NCI-H1092 (cell line): ENCODE measurements around the gene UBXN10.

Source experiments
- DNase-seq: peaks from one replicate; lab custom pipeline; 2025; lab: John Stamatoyannopoulos, UW

Gene UBXN10, protein sequence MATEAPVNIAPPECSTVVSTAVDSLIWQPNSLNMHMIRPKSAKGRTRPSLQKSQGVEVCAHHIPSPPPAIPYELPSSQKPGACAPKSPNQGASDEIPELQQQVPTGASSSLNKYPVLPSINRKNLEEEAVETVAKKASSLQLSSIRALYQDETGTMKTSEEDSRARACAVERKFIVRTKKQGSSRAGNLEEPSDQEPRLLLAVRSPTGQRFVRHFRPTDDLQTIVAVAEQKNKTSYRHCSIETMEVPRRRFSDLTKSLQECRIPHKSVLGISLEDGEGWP

DNA sequence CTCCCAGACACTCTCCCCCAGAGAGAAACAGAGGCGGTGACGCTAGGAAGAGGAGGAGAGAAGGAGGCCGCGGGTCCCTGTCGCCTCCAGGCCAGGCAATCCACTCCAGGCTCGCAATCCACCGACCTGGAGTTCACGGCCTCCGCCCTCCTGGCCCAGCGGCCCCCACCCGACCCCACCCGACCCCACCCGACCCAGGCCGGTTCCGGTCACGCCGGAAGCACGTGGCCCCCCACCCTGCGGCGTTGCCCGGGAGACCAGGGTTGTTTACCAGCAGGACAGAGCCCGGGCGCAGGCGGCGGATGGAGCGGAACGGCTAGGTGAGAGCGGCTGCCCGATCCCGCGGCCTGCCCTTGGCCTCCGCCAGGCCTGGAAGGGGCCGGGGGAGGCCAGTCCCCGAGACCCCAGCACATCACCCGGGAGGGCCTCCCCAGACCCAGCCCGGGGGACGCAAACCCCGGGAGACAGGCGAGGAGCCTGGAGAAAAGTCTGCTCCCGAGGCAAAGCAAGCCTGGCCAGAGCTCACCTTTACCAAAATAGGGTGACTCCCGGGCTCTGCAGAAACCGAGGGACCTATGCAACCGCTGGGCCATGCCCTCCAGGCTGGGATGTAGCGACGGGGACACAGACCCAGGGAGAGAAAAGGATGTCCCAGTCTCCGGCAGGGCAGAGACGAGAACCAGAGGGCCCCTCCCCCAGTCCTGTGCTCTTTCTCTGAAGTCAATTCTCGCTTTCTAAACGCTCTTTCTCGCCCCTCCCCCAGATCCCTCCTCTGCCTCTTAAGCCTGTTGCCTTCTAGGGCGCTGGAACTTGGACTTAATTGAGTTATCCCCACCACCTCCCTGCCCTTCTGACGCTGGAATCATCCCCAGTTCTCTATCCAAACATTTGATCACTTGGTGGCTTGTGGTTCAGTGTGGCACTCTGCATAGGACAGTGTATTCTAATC is at the start of gene UBXN10, which contains the start of gene PLA2G2C:
Gene UBXN10 (plus strand): TSS at position 263 of the 949 bp plus-strand sequence. CDS start 4,466 bp downstream, outside the sequence.
Gene PLA2G2C (minus strand): TSS at position 685 of the 949 bp plus-strand sequence. CDS start 9,155 bp downstream, outside the sequence.
- peak; percentile 24 for DNase-seq

DNA sequence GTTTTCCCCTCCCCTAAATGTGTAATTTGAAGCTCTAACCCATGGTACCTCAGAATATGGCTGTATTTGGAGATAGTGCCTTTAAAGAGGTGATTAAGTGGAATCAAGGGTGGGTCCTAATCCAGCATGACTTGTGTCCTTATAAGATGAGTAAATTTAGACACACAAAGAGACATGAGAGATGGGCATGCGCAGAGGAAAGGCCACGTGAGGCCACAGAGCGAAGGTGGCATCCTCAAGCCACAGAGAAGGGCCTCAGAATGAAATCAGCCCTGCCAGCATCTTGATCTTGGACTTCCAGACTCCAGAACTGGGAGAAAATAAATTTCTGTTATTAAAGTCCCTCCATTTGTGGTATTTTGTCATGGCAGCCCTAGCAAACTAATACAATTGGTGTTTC is 49.6 kb upstream of the UBXN10 start:
- no peak for DNase-seq

DNA sequence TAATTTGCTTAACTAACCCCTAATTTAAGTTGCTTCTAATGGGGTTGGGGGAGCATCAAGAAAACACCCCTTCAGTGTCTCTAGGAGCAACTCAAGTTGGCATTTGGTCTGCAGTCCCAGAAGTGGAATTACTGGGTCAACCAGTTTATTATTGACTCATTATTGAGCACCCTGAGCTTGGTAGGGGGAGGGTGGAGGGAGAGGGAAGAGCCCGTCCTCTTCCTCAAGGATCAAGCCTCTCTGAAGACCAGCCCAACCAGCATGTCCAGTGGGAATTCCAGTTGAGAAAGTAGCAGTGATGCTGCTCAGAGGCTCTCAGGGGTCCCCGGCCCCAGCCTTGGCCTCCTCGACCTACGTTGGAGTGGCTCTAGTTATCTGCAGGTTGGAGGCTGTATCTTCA is 48.8 kb upstream of the UBXN10 start:
- no peak for DNase-seq

DNA sequence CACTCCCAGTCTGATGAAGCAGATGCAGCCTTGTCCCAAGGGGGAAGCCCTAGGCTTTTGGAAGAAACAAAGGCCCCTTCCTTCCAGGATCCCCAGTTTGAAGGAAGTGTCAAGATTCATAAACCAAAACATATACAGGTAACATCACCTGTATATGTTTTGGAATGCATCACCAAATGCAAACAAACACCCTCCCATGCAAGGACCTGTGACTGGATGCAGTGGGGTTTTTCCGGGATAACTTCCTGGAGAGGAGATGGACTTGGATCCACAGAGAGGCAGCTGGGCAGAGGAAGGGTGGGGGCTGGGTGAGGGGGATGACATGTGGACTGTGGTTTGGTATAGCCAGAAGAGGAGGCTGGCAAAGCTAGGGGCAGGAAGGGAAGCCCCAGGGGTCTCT is 48.3 kb upstream of the UBXN10 start:
- no peak for DNase-seq

DNA sequence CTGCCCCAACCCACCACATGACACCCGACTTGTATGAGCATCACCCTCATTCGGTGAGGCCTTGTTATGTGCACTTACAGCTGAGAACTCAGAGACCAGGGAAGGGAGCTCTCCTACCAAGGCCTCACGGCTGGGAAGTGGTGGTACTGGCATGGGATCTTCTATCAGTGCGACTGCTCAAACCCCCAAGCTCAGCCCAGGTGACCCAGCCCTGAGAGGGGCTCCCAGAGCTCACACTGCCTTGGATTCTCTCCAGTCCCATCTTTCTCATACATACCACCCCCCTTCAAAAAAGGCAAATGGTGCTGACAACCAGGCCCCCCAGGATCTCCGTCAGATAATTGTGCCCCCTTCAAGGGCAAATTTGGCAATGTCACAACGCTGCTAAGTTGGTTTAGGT is 47.5 kb upstream of the UBXN10 start:
- DNase-seq, result no peak

DNA sequence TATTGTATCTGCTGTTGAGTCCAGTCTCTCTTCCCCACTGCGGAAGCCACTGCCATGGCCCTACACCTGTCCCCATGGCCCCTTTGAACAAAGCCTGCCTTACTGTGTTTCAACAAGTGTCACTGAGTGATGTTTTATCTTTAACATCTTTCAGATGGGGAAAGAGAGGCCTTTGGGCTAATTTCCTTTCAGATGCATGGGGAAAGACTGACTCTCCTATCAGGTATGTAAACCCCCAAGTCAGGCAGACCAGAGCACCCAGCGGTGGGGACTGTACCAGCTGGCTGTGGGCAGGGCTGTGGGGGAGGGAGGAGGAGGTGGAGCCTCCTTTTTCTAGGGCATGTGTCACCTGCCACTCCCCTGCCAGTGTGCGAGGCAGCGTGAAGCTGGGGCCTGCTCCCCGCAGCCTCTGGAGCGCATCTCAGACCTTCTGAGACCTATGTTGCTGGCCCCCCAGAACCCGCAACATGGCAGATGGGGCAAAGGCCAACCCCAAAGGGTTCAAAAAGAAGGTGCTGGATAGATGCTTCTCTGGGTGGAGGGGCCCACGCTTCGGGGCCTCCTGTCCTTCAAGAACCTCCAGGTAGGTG is 46.8 kb upstream of the UBXN10 start, which contains the start of gene PLA2G2F:
Gene PLA2G2F (plus strand): TSS at position 363 of the 590 bp plus-strand sequence. CDS start 105 bp downstream, at position 468.
- DNase-seq, result no peak

DNA sequence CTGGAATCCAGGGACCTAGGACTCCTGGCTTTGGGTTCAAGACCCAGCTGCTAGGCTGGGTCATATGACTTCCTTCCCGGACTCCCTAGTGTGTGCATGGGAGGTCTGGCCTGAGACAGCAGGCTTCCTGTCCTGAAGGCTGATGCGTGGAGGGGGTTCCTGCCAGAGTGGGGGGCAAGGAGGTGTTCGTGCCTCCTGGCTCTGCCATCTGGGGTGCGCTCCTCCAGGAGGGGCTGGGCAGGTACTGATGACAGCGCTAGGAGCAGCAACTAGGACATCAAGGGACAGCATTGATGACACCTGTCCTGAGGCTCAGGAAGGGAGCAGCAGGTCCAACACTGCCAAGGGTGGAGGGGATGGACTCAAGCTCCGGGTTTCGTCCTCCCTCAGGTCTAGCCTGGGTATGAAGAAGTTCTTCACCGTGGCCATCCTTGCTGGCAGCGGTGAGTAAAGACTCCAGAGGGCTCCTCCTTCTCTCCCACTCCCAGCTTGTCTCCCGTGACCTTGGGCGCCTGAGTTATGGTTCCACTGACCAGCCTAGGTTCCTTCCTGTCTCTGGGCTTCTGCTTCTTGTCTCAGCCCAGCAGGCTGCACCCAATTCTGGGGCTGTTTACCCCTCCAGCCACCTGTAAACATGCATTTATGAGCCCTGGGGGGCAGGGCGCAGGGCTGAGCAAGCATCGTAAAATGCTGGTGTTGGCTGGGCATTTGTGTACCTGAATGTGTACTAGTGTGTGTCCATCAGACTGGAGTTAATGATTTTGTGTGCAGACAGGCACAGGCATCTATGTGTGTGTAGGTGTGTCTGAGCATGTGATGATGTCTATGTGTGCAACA is 45.9 kb upstream of the UBXN10 start:
- no peak for DNase-seq

DNA sequence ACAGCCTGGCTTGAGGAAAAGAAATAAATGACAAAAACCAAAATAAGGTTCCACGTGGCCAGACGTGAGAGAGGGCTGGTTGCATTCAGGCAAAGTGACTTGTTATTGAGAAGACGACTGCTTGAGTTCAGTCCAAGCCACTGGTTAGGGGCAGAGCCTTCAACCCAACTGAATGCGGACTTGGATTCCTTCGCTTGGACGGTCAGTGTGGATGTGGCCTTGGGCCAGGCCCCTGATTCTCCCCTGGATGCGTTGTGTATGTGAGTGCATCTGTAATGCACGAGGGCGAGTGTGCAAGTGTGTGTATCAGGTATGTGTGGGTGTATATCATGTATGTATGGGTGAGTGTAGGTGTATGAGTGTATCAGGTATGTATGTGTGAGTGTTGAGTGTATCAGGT is 44.9 kb upstream of the UBXN10 start:
- DNase-seq, result no peak

DNA sequence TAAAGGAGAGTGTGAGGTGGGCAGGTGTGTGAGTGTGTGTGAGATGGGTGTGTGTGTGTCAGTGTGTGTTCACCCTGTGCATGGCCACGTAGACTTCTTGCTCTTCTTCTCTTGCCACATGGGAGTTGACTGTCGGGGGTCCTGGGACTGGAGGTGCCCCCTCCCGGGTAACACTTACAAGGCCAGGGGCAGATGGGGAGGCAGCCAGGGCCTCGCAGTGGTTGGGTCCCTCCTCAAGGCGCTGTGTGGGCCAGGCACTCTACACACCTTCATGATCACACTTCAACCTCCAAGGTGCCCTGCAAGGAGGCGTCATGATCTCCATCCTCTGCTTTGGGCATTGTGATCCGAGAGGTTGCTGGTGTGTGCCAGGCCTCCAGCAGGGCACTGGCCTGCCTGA is 44.4 kb upstream of the UBXN10 start:
- no peak for DNase-seq

DNA sequence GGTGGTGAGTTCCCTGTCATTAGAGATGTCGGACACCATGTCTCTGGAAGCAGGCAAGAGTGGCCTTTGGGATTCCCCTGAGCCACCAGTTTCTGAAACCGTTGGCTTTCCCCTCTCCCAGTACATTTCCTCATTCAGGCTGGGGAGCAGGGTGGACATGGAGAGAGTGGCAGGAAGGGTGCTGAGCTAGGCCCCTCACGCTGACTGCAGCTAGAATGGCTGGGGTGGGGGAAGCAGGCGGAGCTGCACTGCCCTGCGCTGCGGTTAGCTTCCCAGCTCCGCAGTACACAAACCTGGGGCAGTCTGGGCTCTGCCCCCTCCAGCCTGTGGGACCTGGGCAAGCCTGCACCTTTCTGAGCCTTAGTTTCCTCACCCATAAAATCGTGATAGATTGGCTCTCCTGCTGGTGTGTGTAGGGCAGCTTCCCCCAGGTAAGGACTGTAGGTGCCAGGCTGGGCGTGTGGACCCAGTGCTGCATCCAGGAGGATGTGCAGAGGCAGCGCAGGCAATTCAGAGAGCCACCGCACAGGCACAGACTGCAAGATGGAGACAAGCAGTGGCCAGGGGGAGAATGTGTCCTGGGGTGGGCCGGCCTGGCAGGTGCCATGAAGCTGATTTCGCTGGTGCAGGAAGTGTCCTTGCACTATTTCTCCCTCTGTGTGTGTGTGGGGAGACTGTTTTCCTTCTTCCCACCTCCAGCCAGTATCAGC is 43.7 kb upstream of the UBXN10 start:
- no peak for DNase-seq

DNA sequence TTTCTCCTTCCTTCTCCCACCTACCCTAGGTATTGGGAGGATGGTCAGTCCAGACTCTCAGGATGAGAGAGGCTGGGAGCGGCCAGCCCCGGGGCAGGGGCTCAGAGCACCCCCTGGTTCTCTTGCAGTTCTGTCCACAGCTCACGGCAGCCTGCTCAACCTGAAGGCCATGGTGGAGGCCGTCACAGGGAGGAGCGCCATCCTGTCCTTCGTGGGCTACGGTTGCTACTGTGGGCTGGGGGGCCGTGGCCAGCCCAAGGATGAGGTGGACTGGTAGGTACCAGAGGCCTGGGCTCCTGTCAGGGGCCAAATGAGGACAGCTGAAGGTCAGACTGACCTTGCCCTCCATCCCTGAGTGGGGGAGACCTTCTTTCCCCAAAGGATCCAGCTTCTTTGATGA is 42.6 kb upstream of the UBXN10 start:
- no peak for DNase-seq

DNA sequence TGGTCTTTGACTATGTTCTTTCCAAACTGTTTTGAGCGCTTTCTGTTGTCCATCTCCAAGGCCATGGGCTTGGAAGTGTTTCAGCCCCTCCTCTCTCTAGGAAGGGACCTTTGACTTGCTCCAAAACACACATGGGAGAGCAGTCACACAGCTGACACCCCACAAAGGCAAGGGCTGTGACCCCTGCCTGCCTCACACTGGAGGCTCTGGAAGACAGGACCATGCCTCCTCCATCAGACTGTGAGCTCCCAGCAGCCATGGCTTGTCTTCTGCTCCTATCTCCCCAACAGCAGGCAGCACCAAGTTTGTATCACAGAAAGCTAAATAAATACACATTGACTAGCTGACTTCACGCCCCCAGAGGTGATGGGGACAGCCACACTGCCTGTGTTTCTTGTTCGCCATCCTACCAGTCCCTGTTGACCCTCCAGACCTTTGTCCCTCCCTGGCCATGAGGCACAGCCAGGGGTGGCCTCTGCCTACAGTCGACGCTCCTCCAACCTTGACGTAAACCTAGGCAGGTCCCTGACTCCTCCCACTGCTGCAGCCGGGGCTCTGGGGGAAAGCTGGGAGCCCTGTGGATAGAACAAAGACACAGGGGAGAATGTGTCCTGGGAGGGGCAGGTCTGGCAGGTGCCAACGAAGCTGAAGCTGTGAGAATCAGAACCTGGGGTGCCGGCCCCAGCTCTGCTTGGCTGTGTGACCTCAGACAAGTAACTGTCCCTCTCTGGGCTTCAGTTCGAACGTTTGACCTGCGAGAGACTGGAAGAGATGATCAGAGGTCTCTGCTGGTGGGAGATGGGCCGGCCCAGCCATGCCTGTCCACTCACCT is 41.9 kb upstream of the UBXN10 start:
- DNase-seq, result no peak

DNA sequence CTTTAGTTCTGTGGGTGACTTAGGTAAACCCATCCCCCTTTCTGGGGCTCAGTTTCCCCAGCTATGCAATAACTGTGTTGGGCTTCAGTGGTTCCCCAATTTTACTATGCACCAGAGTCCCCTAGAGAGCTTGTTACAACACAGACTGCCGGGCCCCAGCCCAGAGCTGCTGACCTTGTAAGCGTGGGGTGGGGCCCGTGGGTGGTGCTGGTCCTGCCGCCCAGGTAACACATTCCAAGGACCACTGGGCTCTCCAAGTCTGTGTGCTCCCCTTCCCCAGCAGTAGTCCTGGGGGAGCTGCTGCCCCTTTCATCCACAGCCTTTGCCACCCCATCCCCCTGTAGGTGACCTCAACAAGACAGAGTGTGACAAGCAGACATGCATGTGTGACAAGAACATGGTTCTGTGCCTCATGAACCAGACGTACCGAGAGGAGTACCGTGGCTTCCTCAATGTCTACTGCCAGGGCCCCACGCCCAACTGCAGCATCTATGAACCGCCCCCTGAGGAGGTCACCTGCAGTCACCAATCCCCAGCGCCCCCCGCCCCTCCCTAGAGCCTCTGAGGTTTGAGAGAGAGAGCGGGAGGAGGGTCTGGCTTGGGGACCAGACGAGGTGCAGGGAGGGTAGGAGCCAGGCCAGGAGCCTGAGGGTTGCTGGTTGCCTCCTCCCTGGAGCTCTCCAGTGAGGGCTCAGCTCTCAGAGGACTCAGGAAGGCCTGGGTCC is 37.9 kb upstream of the UBXN10 start:
- DNase-seq, result no peak

DNA sequence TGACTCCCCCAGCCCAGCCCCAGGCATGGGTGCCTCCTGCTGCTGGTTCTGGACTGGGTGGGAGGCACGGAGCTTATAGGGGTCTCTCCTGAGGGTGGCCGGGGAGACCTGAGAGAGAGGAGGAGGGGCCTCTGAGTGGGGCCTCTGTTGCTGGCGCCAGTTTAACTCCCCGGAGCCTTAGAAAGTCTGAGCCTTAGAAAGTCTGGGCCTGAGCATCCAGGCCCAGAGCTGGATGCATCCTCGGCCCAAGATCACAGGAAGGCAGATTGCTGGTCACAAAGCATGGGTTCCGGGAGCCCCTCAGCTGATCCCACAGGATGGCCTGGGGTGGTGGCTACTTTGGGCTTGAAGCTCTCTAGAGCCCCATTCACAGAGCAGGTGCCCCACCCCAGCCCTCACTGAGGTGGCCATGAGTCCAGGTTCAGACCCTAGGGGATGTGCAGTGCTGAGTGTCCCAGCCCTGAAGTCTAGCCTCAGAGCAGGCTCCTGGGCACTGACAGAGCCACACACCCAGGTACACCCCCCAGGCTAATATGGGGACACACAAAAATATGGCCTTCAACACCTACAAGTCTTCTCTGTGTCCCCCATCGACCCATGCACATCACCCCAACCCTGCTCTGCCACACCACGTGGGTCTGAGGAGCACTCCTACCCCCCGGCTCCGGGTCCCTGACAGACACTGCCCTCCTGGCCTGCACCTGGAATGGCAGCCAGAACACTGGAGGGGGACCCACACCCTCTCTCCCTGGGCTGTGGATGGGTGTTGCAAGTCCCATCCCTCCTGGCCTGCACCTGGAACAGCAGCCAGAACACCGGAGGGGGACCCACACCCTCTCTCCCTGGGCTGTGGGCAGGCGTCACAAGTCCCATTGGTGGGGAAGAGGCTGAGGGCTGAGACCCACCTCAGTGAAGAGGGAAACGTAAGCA is 37.1 kb upstream of the UBXN10 start:
- no peak for DNase-seq

DNA sequence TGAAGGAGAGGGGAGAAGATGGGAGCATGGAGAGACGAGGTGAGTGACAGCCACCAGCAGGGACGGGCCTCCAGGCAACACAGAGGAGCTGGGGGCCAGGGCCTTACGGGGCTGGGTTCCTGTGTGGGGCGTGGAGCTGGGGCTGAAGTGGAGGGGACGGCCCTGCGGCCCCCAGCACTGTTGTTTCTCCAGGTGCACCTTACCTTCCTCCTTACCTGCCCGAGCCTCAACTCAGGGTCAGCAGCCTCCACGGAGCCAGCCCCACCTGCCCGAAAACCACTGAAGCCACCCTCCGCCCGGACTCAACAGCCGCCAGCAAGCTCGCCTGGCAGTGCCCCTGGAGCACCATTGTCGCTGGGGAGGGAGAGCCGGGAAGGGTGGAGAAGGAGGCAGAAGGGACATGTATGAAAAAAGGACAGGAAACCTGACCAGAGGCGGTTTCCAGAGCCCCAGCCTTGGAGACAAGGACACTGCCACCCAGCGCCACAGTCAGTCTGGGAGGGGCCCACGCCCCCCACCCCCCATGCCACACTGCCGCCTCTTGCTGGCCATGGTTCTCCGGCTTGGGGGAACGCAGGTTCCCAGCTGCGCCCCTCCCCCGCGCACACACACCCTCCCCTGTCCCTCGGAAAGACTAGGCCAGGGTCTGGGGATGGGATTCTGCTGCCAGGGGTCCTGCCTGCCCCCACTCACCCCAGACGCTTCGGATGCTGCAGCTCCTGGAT is 36.1 kb upstream of the UBXN10 start:
- no peak for DNase-seq

DNA sequence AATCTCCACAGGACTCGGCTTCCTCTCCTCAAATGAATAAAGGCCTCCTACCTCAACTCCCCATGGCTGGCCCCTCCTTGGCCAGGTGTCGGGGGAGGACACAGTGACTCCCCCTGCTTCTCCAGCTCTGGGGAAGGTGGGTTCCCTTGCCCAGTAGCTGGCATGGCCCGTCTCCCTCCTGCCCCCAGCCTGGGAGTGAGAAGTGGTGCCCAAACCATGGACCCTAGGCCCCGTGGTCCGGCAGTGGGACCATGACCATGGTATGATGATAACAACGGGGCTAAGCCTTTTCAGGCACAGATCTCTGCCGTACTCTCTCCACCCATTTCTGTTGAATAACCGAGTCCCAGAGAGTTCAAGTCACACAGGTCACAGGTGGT is 35.6 kb upstream of the UBXN10 start:
- DNase-seq, result no peak

DNA sequence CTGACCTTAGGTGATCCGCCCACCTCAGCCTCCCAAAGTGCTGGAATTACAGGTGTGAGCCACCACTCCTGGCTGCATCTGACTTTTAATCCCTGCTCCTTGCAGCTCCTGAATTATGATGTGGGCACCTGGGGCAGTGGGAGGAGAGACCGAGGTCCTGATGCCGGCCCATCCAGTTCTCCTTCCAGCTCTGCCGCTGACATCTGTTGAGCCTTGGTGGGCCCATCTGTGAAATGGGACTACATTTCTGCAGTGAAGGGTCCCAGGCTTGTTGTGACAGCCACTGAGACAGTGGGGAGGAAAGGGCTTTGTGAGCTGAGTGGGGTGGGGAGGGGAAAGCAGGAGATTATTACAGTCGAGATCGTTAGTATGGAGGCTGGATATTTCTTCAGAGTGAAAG is 34.9 kb upstream of the UBXN10 start:
- no peak for DNase-seq
